Activated T-cell treated with anti-CD3 and anti-CD28 coated beads, Interleukin-2, amount 50 U/mL, for 24 hours (primary cell): ENCODE results near the gene ZSCAN5A.
"Not testable (repeated sequence)": the region's sequence is repeated elsewhere in the genome, so short reads cannot be mapped to it uniquely, and the experiment has no call there.

ENCODE experiments used
- DNase-seq: peaks from one replicate; pipeline ENCODE4 v3.0.0-alpha.2; 2020
- H3K27ac Mint-ChIP-seq: 2 replicates; pipeline ENCODE4 v1.8.0; 2020; ENCODE audit warnings: mild to moderate bottlenecking, mixed read lengths
- H3K27me3 Mint-ChIP-seq: 2 replicates; pipeline ENCODE4 v1.8.0; 2020; ENCODE audit warnings: mixed read lengths
- H3K36me3 Mint-ChIP-seq: 2 replicates; pipeline ENCODE4 v1.8.0; 2020; ENCODE audit warnings: low read depth, mixed read lengths
- H3K4me1 Mint-ChIP-seq: 2 replicates; pipeline ENCODE4 v1.8.0; 2020; ENCODE audit warnings: low read depth, mixed read lengths
- H3K4me3 Mint-ChIP-seq: 2 replicates; pipeline ENCODE4 v1.8.0; 2020; ENCODE audit warnings: mild to moderate bottlenecking, moderate library complexity, mixed read lengths
- H3K9me3 Mint-ChIP-seq: 2 replicates; pipeline ENCODE4 v1.8.0; 2020; ENCODE audit warnings: mixed read lengths

Gene ZSCAN5A

GRCh38 chr19:56314381-56315076 is at the start of gene ZSCAN5A:
ZSCAN5A (minus strand) TSS chr19:56314839; CDS start chr19:56225046, 89,793 bp downstream.
- H3K9me3 Mint-ChIP-seq = peaks cover 5% of the 10 kb centered on the region
- peak within 1 kb of the TSS; percentile 100 for H3K27ac Mint-ChIP-seq
- no peaks in the 10 kb centered on the region for H3K27me3 Mint-ChIP-seq
- H3K36me3 Mint-ChIP-seq = peaks cover 43% of the 10 kb centered on the region
- DNase-seq = peak; percentile 99
- H3K4me3 Mint-ChIP-seq = peak within 1 kb of the TSS; percentile 82
- H3K4me1 Mint-ChIP-seq = peaks cover 29% of the 10 kb centered on the region

- DNase-seq = no peak
- Mint-ChIP-seq H3K36me3 (peaks cover 53% of the 10 kb centered on the region), H3K4me3 (no peak overlapping the region), H3K27ac (no peak overlapping the region), H3K27me3 (no peaks in the 10 kb centered on the region), H3K4me1 (no peaks in the 10 kb centered on the region), H3K9me3 (peaks cover 62% of the 10 kb centered on the region)
Observed at GRCh38 chr19:56360841-56361240, 46.2 kb upstream of the ZSCAN5A start.

GRCh38 chr19:56356944-56357343 is 42.3 kb upstream of the ZSCAN5A start:
- H3K4me3 Mint-ChIP-seq = no peak overlapping the region
- H3K9me3 Mint-ChIP-seq = peaks cover 38% of the 10 kb centered on the region
- no peaks in the 10 kb centered on the region for H3K27me3 Mint-ChIP-seq
- peaks cover 38% of the 10 kb centered on the region for H3K36me3 Mint-ChIP-seq
- DNase-seq = no peak
- no peaks in the 10 kb centered on the region for H3K4me1 Mint-ChIP-seq
- no peak overlapping the region for H3K27ac Mint-ChIP-seq

GRCh38 chr19:56355517-56355916 is 40.9 kb upstream of the ZSCAN5A start:
- no peak for DNase-seq
- no peak overlapping the region for H3K4me3 Mint-ChIP-seq
- peaks cover 30% of the 10 kb centered on the region for H3K9me3 Mint-ChIP-seq
- no peak overlapping the region for H3K27ac Mint-ChIP-seq
- no peaks in the 10 kb centered on the region for H3K27me3 Mint-ChIP-seq
- peaks cover 26% of the 10 kb centered on the region for H3K36me3 Mint-ChIP-seq
- no peaks in the 10 kb centered on the region for H3K4me1 Mint-ChIP-seq

GRCh38 chr19:56351208-56351607 is 36.6 kb upstream of the ZSCAN5A start:
- H3K36me3 Mint-ChIP-seq = no peaks in the 10 kb centered on the region
- H3K4me1 Mint-ChIP-seq = peaks cover 1% of the 10 kb centered on the region
- no peak overlapping the region for H3K4me3 Mint-ChIP-seq
- no peaks in the 10 kb centered on the region for H3K9me3 Mint-ChIP-seq
- H3K27ac Mint-ChIP-seq = no peak overlapping the region
- no peaks in the 10 kb centered on the region for H3K27me3 Mint-ChIP-seq
- no peak for DNase-seq

GRCh38 chr19:56350416-56351045 is 35.9 kb upstream of the ZSCAN5A start:
- Mint-ChIP-seq H3K27ac (no peak overlapping the region), H3K27me3 (no peaks in the 10 kb centered on the region), H3K4me3 (no peak overlapping the region), H3K9me3 (no peaks in the 10 kb centered on the region), H3K36me3 (no peaks in the 10 kb centered on the region), H3K4me1 (peaks cover 1% of the 10 kb centered on the region)
- DNase-seq = no peak

- peaks cover 1% of the 10 kb centered on the region for H3K4me1 Mint-ChIP-seq
- H3K27me3 Mint-ChIP-seq = peaks cover 1% of the 10 kb centered on the region
- no peak overlapping the region for H3K27ac Mint-ChIP-seq
- no peak for DNase-seq
- no peaks in the 10 kb centered on the region for H3K36me3 Mint-ChIP-seq
- H3K9me3 Mint-ChIP-seq = no peaks in the 10 kb centered on the region
- H3K4me3 Mint-ChIP-seq = no peak overlapping the region
Observed at GRCh38 chr19:56348289-56348877, 33.7 kb upstream of the ZSCAN5A start.

GRCh38 chr19:56347163-56347778 is 32.6 kb upstream of the ZSCAN5A start:
- no peak overlapping the region for H3K27ac Mint-ChIP-seq
- peaks cover 7% of the 10 kb centered on the region for H3K9me3 Mint-ChIP-seq
- peaks cover 11% of the 10 kb centered on the region for H3K27me3 Mint-ChIP-seq
- peaks cover 5% of the 10 kb centered on the region for H3K36me3 Mint-ChIP-seq
- peaks cover 1% of the 10 kb centered on the region for H3K4me1 Mint-ChIP-seq
- H3K4me3 Mint-ChIP-seq = no peak overlapping the region
- no peak for DNase-seq

- H3K4me3 Mint-ChIP-seq = no peak overlapping the region
- no peak for DNase-seq
- H3K27ac Mint-ChIP-seq = no peak overlapping the region
- H3K4me1 Mint-ChIP-seq = no peaks in the 10 kb centered on the region
- peaks cover 10% of the 10 kb centered on the region for H3K36me3 Mint-ChIP-seq
- peaks cover 22% of the 10 kb centered on the region for H3K9me3 Mint-ChIP-seq
- H3K27me3 Mint-ChIP-seq = peaks cover 22% of the 10 kb centered on the region
Observed at GRCh38 chr19:56341948-56342347, 27.3 kb upstream of the ZSCAN5A start.

- H3K4me1 Mint-ChIP-seq, H3K27ac Mint-ChIP-seq, DNase-seq, H3K4me3 Mint-ChIP-seq: not testable (repeated sequence)
- H3K36me3 Mint-ChIP-seq = peaks cover 10% of the 10 kb centered on the region
- peaks cover 22% of the 10 kb centered on the region for H3K27me3 Mint-ChIP-seq
- H3K9me3 Mint-ChIP-seq = peaks cover 22% of the 10 kb centered on the region
Observed at GRCh38 chr19:56339031-56339430, 24.4 kb upstream of the ZSCAN5A start.

GRCh38 chr19:56337077-56337476 is 22.4 kb upstream of the ZSCAN5A start:
- H3K27ac Mint-ChIP-seq, H3K36me3 Mint-ChIP-seq, DNase-seq, H3K4me1 Mint-ChIP-seq, H3K4me3 Mint-ChIP-seq: not testable (repeated sequence)
- H3K9me3 Mint-ChIP-seq = peaks cover 26% of the 10 kb centered on the region
- H3K27me3 Mint-ChIP-seq = peaks cover 11% of the 10 kb centered on the region

GRCh38 chr19:56335371-56335770 is 20.7 kb upstream of the ZSCAN5A start:
- not testable (repeated sequence) for H3K27me3 Mint-ChIP-seq, DNase-seq, H3K27ac Mint-ChIP-seq, H3K4me1 Mint-ChIP-seq, H3K36me3 Mint-ChIP-seq, H3K4me3 Mint-ChIP-seq
- peaks cover 21% of the 10 kb centered on the region for H3K9me3 Mint-ChIP-seq

- no peaks in the 10 kb centered on the region for H3K36me3 Mint-ChIP-seq
Observed at GRCh38 chr19:56333506-56333905, 18.9 kb upstream of the ZSCAN5A start.

GRCh38 chr19:56332695-56333094 is 18.1 kb upstream of the ZSCAN5A start:
- Mint-ChIP-seq H3K27ac (no peak overlapping the region), H3K36me3 (no peaks in the 10 kb centered on the region), H3K9me3 (peaks cover 16% of the 10 kb centered on the region), H3K4me1 (no peaks in the 10 kb centered on the region), H3K4me3 (no peak overlapping the region), H3K27me3 (no peaks in the 10 kb centered on the region)
- DNase-seq = no peak

More at GRCh38 chr19:56333506-56333905, 18.9 kb upstream of the ZSCAN5A start:
- H3K9me3 Mint-ChIP-seq = peaks cover 16% of the 10 kb centered on the region
- H3K27me3 Mint-ChIP-seq = no peaks in the 10 kb centered on the region
- H3K4me1 Mint-ChIP-seq = no peaks in the 10 kb centered on the region
- no peak for DNase-seq
- H3K4me3 Mint-ChIP-seq = no peak overlapping the region
- no peak overlapping the region for H3K27ac Mint-ChIP-seq

- Mint-ChIP-seq H3K36me3 (no peaks in the 10 kb centered on the region), H3K27me3 (peaks cover 6% of the 10 kb centered on the region), H3K9me3 (no peaks in the 10 kb centered on the region), H3K4me1 (no peaks in the 10 kb centered on the region), H3K27ac (no peak overlapping the region), H3K4me3 (no peak overlapping the region)
- no peak for DNase-seq
Observed at GRCh38 chr19:56324436-56324835, 9.8 kb upstream of the ZSCAN5A start.
